HepG2 (cell line): Measurements from ENCODE around the gene STUB1. TPM values are rescaled to one million over a fixed set of nuclear protein-coding genes. Genes with fewer than 3 reads are reported as not detected.

Experiments used
- BORCS8-MEF2B ChIP-seq: sonication (generic); formaldehyde crosslinking; IDR thresholded peaks from 2 replicates; pipeline ENCODE4 v1.8.0; 2022; ENCODE audit warnings: mild to moderate bottlenecking, missing genetic modification reagents
- FIP1L1 ChIP-seq: fragments of 200-400 bp; formaldehyde crosslinking; IDR thresholded peaks from 2 replicates; pipeline ENCODE4 v1.6.1; 2018; ENCODE audit warnings: low read depth, mild to moderate bottlenecking, low read length, moderate library complexity, borderline replicate concordance; ENCODE audit not compliant: insufficient read depth
- FOXC1 ChIP-seq: sonication (generic); formaldehyde crosslinking; IDR thresholded peaks from 2 replicates; pipeline ENCODE4 v1.8.0; 2022; ENCODE audit warnings: mild to moderate bottlenecking, missing genetic modification reagents, borderline replicate concordance
- HMG20B ChIP-seq: conservative IDR thresholded peaks from 2 replicates; pipeline ENCODE4 v1.6.1; 2016; ENCODE audit warnings: missing genetic modification reagents, missing compliant biosample characterization
- HOXA9 ChIP-seq: sonication (generic); formaldehyde crosslinking; IDR thresholded peaks from 2 replicates; pipeline ENCODE4 v1.8.1; 2022; ENCODE audit warnings: missing genetic modification reagents, mild to moderate bottlenecking, moderate library complexity, borderline replicate concordance
- MEIS1 ChIP-seq: sonication (generic); formaldehyde crosslinking; IDR thresholded peaks from 2 replicates; pipeline ENCODE4 v1.9.0; 2021; ENCODE audit warnings: mild to moderate bottlenecking, missing genetic modification reagents, moderate library complexity, borderline replicate concordance
- NAIF1 ChIP-seq: sonication (generic); formaldehyde crosslinking; IDR thresholded peaks from 2 replicates; pipeline ENCODE4 v1.5.0; 2020; ENCODE audit warnings: mild to moderate bottlenecking, missing genetic modification reagents, borderline replicate concordance
- NRL ChIP-seq: sonication (generic); formaldehyde crosslinking; IDR thresholded peaks from 2 replicates; pipeline ENCODE4 v1.5.0; 2020; ENCODE audit warnings: missing genetic modification reagents, mild to moderate bottlenecking, moderate library complexity, borderline replicate concordance
- PLRG1 ChIP-seq: fragments of 450-650 bp; conservative IDR thresholded peaks from 2 replicates; pipeline ENCODE4 v1.6.1; 2016
- RORA ChIP-seq: sonication (generic); formaldehyde crosslinking; IDR thresholded peaks from 2 replicates; pipeline ENCODE4 v1.5.0; 2020; ENCODE audit warnings: mild to moderate bottlenecking, missing genetic modification reagents, moderate library complexity
- TOPORS ChIP-seq: sonication (generic); formaldehyde crosslinking; IDR thresholded peaks from 2 replicates; pipeline ENCODE4 v1.8.0; 2023; ENCODE audit warnings: mild to moderate bottlenecking, missing genetic modification reagents
- ZFP36L1 ChIP-seq: sonication (generic); formaldehyde crosslinking; IDR thresholded peaks from 2 replicates; pipeline ENCODE4 v1.8.0; 2022; ENCODE audit warnings: mild to moderate bottlenecking, missing genetic modification reagents, moderate library complexity
- ZNF234 ChIP-seq: sonication (generic); formaldehyde crosslinking; conservative IDR thresholded peaks from 2 replicates; pipeline ENCODE4 v1.5.1; 2020; ENCODE audit warnings: mild to moderate bottlenecking, missing genetic modification reagents
- ZNF256 ChIP-seq: sonication (generic); formaldehyde crosslinking; conservative IDR thresholded peaks from 2 replicates; pipeline ENCODE4 v1.4.0; 2020; ENCODE audit warnings: missing genetic modification reagents
- ZNF367 ChIP-seq: sonication (generic); formaldehyde crosslinking; IDR thresholded peaks from 2 replicates; pipeline ENCODE4 v1.4.0; 2020; ENCODE audit warnings: missing genetic modification reagents, borderline replicate concordance
- ZNF430 ChIP-seq: sonication (generic); formaldehyde crosslinking; IDR thresholded peaks from 2 replicates; pipeline ENCODE4 v1.9.0; 2021; ENCODE audit warnings: mild to moderate bottlenecking, missing genetic modification reagents
- ZNF562 ChIP-seq: sonication (generic); formaldehyde crosslinking; IDR thresholded peaks from 2 replicates; pipeline ENCODE4 v1.8.0; 2022; ENCODE audit warnings: missing genetic modification reagents, borderline replicate concordance
- ZNF768 ChIP-seq: sonication (generic); formaldehyde crosslinking; IDR thresholded peaks from 2 replicates; pipeline ENCODE4 v1.4.0; 2020; ENCODE audit warnings: missing genetic modification reagents
- ZNF839 ChIP-seq: sonication (generic); formaldehyde crosslinking; IDR thresholded peaks from 2 replicates; pipeline ENCODE4 v1.4.0; 2020; ENCODE audit warnings: missing genetic modification reagents, mild to moderate bottlenecking, borderline replicate concordance
- ZNF879 ChIP-seq: sonication (generic); formaldehyde crosslinking; IDR thresholded peaks from 2 replicates; pipeline ENCODE4 v1.8.1; 2023; ENCODE audit warnings: missing genetic modification reagents
- polyA plus RNA-seq, 8 experiments: library from polyadenylated mRNA; depleted of rRNA in 3 of 8; stranded (reverse) in 7 of 8; unstranded in 1 of 8; fragments of >200 nt; fragmentation: Illumina TruSeq in 4 of 8; extraction: Trizol in 4 of 8; gene quantifications; 2 replicates each; pipeline versions ENCODE4 v1.2.1 to v1.2.3, GENCODE V29; 2011 to 2016; ENCODE audit warnings: low read depth in 4 of 8, missing spikeins in 1 of 8, mixed read lengths in 1 of 8; ENCODE audit not compliant: insufficient read depth in 1 of 8
- total RNA-seq, 5 experiments: library from RNA; depleted of rRNA; stranded (reverse); fragments of >200 nt; fragmentation: Illumina TruSeq; extraction: Trizol; gene quantifications; 2 replicates each; pipeline ENCODE4 v1.2.3, GENCODE V29; 2016; ENCODE audit warnings: low read depth in 1 of 5
- TF ChIP-seq, protein P1 (sequence below): sonication (generic); formaldehyde crosslinking; IDR thresholded peaks from 2 replicates; pipeline ENCODE4 v1.4.0; 2020; ENCODE audit warnings: missing genetic modification reagents, borderline replicate concordance
- TF ChIP-seq, protein P2 (sequence below): sonication (generic); formaldehyde crosslinking; IDR thresholded peaks from 2 replicates; pipeline ENCODE4 v1.8.0; 2022; ENCODE audit warnings: missing genetic modification reagents, low read depth, mild to moderate bottlenecking, borderline replicate concordance
- TF ChIP-seq, protein P3 (sequence below): sonication (generic); formaldehyde crosslinking; IDR thresholded peaks from 2 replicates; pipeline ENCODE4 v1.5.0; 2020; ENCODE audit warnings: missing genetic modification reagents, mild to moderate bottlenecking, borderline replicate concordance
- TF ChIP-seq, protein P4 (sequence below): conservative IDR thresholded peaks from 2 replicates; pipeline ENCODE4 v1.6.1; 2018; ENCODE audit warnings: missing genetic modification reagents

The STUB1 gene
- total and polyA plus RNA-seq, 2 of the 13 experiments (the other 11 are each of a cell fraction or from before 2014, with no cell fraction given): 52.9 to 78.2 TPM

DNA sequence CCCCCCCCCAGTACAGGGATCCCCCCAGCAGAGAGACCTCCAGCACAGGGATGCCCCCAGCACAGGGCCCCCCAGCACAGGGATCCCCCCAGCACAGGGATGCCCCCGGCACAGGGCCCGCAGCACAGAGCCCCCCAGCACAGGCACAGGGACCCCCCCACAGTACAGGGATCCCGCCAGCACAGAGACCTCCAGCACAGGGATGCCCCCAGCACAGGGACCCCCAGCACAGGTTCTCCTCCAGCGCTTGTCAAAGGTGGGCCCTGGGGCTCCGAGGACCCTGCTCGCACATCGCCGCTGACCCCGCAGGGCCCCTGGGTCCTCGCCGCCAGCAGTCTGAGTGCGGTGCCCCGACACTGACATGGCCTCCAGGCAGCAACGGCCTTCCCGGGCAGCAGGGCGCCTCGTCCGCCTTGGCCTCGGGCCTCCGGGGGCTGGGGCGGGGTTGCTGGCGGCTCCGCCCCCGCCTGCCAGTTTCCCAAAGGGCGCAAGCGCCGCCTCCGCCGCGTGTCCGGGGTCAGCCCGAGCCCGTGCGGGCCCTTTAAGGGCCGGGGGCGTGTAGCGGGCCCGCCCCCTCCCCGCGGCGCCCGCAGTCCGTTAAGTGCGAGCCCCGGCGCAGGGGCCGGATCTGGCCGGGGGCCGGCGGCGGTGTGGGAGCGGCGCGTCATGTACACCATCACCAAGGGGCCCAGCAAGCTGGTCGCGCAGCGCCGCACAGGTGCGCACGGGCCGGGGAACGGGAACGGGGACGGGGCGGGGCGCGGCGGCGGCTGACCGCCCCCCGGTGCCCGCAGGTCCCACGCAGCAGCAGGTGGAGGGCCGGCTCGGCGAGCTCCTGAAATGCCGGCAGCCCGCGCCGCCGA lies 38.7 kb upstream of the STUB1 start, which contains the start of gene MCRIP2 (continued):
- TF ChIP-seq NAIF1 (CRISPR knock-in tag) (no peak), ZNF430 (CRISPR knock-in tag) (peak; percentile 40), FOXC1 (CRISPR knock-in tag) (peak; percentile 27; the same call in 1 of the 2 replicates), ZNF768 (CRISPR knock-in tag) (peak; percentile 36; the same call in 1 of the 2 replicates), BORCS8-MEF2B (CRISPR knock-in tag) (peak; percentile 61; the same call in 1 of the 2 replicates), ZNF839 (no peak), ZNF234 (CRISPR knock-in tag) (no peak), TOPORS (CRISPR knock-in tag) (0 out of 2 replicates have a peak, but pooled peaks have one; percentile 17), ZNF562 (CRISPR knock-in tag) (no peak), PLRG1 (no peak), HOXA9 (CRISPR knock-in tag) (no peak), ZFP36L1 (CRISPR knock-in tag) (no peak), HMG20B (no peak), NRL (CRISPR knock-in tag) (peak; percentile 54; the same call in 1 of the 2 replicates), RORA (0 out of 2 replicates have a peak, but pooled peaks have one; percentile 4), ZNF256 (CRISPR knock-in tag) (no peak), ZNF367 (no peak), FIP1L1 (no peak), MEIS1 (CRISPR knock-in tag) (no peak; the same call in 1 of the 2 replicates), ZNF879 (no peak)
- TF ChIP-seq, protein P1, sequence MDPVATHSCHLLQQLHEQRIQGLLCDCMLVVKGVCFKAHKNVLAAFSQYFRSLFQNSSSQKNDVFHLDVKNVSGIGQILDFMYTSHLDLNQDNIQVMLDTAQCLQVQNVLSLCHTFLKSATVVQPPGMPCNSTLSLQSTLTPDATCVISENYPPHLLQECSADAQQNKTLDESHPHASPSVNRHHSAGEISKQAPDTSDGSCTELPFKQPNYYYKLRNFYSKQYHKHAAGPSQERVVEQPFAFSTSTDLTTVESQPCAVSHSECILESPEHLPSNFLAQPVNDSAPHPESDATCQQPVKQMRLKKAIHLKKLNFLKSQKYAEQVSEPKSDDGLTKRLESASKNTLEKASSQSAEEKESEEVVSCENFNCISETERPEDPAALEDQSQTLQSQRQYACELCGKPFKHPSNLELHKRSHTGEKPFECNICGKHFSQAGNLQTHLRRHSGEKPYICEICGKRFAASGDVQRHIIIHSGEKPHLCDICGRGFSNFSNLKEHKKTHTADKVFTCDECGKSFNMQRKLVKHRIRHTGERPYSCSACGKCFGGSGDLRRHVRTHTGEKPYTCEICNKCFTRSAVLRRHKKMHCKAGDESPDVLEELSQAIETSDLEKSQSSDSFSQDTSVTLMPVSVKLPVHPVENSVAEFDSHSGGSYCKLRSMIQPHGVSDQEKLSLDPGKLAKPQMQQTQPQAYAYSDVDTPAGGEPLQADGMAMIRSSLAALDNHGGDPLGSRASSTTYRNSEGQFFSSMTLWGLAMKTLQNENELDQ (CRISPR knock-in tag): no peak
- TF ChIP-seq, protein P2, sequence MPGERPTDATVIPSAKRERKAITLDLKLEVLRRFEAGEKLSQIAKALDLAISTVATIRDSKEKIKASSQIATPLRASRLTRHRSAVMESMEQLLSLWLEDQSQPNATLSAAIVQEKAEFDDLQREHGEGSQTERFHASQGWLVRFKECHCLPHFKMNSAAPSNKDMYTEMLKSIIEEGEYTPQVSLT (CRISPR knock-in tag): no peak
- TF ChIP-seq, protein P3, sequence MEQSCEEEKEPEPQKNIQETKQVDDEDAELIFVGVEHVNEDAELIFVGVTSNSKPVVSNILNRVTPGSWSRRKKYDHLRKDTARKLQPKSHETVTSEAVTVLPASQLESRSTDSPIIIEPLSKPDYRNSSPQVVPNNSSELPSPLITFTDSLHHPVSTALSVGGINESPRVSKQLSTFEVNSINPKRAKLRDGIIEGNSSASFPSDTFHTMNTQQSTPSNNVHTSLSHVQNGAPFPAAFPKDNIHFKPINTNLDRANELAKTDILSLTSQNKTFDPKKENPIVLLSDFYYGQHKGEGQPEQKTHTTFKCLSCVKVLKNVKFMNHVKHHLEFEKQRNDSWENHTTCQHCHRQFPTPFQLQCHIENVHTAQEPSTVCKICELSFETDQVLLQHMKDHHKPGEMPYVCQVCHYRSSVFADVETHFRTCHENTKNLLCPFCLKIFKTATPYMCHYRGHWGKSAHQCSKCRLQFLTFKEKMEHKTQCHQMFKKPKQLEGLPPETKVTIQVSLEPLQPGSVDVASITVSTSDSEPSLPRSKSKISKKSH (CRISPR knock-in tag): no peak
- TF ChIP-seq, protein P4, sequence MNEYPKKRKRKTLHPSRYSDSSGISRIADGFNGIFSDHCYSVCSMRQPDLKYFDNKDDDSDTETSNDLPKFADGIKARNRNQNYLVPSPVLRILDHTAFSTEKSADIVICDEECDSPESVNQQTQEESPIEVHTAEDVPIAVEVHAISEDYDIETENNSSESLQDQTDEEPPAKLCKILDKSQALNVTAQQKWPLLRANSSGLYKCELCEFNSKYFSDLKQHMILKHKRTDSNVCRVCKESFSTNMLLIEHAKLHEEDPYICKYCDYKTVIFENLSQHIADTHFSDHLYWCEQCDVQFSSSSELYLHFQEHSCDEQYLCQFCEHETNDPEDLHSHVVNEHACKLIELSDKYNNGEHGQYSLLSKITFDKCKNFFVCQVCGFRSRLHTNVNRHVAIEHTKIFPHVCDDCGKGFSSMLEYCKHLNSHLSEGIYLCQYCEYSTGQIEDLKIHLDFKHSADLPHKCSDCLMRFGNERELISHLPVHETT (CRISPR knock-in tag): no peak; the same call in 1 of the 2 replicates
